ENCODE measurements around the gene RAB31.

Gene RAB31

DNA sequence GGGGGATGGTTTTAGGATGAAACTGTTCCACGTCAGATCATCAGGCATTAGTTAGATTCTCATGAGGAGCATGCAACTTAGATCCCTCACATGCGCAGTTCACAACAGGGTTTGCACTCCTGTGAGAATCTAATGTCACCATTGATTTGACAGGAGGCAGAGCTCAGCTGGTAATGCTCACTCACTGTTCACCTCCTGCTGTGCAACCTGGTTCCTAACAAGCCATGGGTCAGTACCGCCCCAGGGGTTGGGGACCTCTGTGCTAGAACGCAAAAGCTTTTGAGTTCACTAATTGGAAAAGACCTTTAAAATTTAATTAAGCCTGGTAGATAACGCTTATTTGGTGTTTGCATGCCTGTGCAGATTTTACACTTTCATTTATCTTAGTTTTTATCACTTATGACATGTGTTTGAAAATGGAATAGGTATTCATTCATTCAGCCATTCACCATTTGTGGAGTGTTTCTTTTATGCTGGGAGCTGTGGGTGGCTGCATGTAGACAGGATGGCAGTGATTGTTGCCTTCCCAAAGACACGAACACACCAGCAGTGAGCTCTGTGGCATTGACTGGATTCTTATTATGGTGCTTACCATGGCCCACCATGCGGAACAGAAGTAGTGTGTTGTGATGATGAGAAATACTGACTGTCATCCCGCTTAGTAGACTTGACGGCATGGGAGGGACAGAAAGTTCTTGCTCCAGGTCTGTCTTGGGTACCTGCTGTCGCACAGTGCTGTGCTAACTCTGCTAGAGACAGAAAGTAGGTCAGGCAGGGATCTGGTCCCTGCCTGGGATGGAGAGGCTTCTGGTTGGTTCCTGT, 6.4 kb downstream of the RAB31 start:
- DNase-seq: no peak

DNA sequence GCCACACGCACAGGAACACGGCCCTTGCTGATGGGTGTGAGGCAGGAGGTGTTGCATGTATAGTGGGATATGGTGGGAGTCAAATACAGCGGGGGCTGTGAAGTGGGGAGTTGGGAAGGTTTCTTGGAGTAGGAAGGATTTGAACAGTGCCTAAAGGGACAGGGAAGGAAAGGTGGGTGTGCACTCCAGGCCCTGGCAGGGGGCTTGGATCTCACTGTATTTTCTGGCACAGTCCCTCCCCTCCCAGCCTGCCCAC, 6.9 kb downstream of the RAB31 start:
- no peak for DNase-seq

DNA sequence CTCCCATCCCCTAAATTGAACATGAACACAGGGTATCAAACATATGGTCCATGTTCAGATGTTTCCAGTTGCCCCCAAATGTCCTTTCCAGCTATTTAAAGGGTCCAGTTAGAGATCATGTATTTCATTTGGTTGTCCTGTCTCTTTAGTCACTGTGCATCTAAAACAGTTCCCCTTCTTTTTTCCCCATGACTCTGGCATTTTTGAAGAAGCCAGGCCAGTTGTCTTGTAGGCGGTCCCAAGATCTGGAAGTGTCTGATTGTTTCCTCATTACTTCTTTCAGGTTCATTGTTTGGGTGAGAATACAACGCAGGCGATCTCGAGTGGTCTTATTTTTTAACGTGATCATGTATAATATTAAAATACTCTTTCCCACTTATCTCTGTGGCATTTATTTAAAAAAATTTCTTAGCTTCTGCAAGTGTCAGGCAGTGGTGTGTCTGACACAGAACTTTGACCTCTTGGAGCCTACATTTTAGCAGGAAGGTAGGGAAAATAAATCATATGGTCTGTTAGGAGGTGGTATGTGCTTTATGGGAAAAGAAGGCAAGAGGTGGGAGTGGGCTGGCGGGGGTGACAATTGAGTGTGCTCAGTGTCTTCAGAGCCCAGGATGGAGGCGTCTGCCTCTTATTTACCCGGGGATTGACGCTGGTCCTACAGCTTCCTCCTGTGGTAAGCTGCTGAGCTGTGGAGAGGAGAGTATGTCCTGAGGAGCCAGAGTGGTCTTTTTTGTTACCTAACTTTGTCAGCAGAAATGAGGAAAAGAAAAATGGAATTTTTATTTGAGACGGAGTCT, 8.1 kb downstream of the RAB31 start:
- no peak for DNase-seq

DNA sequence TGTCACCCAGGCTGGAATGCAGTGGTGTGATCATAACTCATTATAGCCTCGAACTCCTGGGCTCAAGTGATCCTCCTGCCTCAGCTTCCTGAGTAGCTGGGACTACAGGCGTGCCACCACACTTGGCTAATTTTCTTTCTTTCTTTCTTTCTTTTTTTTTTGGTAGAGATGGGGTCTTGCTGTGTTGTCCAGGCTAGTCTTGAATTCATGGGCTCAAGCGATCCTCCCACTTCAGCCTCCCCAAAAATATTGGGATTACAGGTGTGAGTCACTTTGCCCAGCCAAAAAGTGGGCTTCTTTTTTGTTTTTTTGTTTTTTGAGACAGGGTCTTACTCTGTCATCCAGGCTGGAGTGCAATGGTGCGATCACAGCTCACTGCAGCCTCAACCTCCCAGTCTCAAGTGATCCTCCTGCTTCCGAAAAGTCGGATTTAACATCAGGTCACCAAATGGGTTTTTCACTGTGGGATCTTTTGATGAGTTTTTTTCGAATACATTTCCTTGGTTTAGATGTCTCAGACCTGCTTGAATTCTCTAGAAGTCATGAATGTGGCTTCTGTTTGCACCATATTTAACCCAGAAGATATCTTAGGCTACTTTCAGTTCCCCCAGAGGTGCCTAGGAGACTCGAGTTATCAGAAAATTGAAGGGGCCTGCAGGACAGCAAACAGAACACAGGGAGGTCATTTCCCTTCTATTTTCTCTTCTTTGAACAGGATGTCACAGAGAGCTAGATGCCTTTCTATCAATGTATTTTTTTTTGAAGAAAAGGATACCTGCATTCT, 8.9 kb downstream of the RAB31 start:
- DNase-seq: no peak

DNA sequence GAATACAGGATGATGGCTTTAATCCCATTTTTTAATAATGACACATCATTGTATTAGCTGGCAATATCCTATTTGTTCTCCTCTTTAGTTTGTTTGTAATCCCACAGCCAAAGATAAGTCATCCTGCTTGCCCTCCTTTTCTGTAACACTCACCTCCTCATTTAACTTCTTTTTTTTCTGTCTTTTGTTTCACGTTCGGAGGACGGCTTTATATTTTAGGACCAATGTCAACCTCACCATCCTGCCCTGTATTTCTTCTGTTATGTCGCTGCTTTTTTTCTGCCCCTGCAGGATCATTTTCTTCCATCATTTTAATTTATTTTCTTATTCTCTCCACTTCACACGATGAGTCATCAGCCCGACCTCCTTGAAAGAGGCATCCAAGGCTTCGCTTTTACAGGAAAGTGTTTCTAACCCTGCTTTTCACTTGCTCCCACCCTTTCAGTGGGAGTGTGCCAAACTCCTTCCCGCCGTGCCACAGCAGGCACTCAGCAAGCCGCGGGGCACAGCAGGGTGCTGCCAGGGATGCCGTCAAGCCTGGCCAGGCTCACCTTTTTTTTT, 11.4 kb downstream of the RAB31 start:
- peak; percentile 30 to 69 for DNase-seq

DNA sequence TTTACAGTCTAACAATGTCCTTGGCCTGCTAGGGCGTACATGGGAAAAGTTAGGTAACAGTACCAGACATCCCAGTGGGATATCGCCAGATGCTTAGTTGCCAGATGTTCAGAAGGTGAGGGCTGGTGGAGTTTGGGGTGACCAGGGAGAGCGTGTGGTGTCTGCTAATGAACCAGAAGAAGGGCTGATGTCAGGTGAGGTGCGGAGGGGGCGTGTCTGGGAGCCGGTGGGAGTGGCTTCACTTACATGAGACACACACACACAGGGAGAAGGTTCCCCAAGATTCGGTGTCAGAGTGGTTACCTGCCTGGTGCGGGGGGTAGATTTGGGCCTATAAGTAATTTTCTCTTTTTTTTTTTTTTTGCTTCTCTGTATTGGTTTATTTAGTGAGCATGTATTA, 12.2 kb downstream of the RAB31 start:
- no peak for DNase-seq

DNA sequence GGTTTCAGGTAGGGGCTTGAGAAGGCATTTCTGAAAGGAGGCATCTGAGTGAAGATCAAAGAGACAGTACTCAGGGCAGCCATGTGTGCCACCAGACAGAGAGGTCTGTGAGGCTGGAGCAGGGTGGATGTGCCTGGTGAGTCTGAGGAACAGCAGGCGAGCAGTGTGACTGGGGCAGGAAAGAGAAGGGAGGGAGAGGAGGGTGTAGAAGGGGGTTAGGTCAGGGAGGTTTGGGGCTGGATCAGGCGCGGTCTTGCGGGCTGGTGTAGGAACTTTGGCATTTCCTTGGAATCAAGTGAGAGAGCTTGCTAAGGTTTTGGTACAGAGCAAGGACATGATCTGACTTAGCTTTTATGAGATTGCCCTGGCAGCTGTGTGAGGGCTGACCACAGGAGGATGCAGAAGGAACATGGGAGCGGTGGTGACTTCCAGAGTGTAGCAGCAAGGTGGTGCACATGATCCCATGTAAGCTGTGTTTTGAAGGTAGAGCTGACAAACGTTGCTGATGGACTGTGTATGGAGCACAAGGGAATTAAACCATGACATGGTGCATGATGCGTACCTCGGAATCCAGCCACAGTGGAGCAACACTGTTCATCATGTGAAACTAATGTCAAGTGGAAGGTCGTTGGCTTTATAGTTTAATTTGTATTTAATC, 13.9 kb downstream of the RAB31 start:
- no peak for DNase-seq

DNA sequence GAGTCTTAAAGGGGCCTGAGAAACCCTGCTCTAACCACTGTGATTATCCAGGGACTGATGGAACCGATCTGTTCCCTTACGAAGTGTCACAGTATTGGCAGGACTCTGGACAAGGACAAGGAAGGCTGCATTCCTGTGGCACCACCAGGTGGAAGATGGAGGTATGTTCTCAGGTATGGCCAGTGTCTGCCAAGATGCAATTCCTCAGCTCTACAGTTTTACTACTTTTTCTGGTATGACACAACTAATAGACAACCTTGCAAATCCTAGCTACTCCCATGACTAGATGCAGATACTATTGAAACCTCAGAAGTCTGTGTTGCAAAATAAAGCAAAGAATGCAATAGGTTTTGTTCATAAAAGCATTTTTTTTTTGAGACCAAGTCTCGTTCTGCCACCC, 14.6 kb downstream of the RAB31 start:
- peak in 1 of 2 experiments; percentile 7 for DNase-seq

DNA sequence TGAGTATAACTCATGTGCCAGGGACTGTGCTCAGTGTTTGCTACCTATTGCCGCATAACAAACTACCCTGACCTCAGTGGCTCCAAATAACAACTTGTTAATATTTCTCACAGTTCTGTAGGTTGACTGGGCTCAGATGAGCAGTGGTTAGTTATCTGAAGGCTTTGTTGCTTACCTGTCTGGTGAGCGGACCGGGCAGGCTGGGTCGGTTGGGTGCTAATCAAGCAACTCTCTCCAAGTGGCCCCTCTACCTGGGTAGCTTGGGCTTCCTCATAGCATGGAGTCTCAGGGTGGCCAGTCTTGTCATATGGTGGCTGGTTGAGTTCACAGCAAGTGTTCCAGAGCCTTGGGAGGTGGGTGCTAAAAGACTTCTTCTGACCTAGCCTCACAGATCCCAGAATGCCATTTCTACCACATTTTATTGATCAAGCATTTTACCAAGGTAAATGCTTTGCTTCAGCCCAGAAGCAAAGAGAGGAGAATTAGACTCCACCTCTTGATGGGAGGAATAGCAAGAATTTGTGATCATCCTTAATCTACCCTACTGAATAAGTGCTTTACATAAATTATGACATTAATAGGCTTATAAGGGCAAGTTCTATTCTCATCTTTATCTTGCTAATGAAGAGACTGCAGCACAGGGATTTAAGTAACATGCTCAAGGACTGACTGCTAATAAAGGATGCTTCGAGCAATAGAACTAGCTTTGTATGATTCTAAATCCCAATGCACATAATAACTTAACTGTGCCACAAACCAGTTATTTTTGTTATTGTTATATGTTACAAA, 16.9 kb downstream of the RAB31 start:
- no peak for DNase-seq

DNA sequence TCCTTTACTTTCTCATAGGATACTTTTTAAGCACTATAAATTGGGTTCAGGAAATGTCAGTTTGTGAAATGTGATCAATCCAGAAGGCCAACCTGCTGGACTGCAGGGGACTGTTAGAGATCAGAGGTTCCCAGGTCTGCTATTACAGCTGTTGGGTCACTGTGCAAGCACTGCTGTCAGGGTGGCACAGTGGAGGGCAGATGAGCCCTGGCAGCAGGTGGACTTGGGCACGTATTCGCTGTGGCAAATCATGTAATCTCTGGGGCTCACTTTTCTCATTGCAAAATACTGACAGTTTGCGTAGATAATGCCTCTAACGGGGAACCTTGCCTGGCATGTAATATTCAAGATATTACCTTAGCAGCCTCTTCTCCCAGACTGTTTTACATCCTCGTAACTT, 18.1 kb downstream of the RAB31 start:
- DNase-seq: no peak

DNA sequence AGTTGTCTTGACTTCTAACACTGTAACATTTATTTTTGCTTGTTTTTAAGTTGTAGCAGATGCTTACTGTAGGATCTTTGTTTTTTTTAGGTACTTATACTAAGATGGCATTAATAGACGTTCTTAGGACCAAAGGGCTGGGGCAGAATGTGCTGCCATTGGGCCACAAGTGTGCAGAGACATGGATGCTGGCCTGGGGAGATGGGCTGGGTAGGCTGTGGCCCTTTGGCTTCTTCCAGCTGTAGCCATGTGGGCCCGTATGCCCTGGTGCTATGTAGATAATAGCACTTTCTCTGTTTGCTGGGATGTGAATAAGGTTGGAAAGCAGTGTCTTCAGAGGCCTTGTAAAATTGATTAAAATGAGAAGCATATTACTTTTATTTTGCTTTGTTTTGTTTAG, 18.8 kb downstream of the RAB31 start:
- DNase-seq: no peak

DNA sequence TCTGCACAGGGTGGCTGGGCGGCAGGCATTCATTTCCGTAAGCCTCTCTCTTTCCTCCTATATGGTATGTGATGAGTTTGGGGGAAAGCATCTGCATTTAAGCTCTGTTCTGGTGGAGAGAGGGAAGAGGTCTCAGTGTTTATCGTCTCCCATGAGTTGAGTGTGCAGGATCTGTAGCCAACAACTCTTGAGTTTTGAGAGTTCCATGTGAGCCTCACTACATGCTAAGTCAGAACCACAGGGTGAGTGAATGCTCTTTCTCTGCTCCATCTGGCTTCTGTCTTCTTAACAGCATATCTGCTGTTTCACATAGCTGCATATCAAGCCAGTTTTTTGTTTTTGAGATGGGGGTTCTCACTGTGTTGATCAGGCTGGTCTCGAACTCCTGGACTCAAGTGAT, 22.7 kb downstream of the RAB31 start:
- DNase-seq: no peak

DNA sequence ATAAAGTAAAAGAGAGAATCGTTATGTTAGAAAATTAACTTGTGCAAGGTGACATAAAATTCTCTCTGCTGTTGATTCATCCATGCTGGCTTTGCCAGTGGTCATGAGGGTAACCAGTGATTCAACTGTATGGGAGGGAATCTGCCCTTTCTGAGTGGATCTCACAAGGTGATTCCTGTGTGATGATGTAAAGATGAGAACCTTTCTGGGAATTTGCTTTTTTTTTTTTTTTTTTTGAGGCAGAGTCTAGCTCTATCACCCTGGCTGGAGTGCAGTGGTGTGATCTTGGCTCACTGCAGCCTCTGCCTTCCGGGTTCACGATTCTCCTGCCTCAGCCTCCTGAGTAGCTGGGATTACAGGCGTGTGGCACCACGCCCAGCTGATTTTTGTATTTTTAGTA, 23.3 kb downstream of the RAB31 start:
- DNase-seq: no peak

DNA sequence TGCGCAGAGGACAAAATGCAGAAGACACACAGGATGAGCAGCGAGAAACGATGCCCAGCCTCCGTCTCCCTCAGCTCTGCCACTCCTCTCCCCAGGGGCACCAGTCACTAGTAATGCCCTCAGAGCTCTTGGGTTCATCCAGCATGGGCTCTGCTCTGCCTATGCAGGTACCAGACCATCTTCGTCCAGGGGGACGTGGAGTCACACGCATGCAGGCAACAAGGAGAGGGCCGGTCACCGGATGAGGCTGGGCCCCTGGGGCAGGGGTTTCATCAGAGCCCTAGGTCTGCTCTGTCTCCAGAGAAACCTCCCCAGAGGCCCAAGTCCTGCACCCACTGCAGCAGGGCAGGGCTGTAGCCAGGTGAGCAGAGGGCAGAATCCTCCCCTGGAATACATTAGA, 23.9 kb downstream of the RAB31 start:
- no peak for DNase-seq

DNA sequence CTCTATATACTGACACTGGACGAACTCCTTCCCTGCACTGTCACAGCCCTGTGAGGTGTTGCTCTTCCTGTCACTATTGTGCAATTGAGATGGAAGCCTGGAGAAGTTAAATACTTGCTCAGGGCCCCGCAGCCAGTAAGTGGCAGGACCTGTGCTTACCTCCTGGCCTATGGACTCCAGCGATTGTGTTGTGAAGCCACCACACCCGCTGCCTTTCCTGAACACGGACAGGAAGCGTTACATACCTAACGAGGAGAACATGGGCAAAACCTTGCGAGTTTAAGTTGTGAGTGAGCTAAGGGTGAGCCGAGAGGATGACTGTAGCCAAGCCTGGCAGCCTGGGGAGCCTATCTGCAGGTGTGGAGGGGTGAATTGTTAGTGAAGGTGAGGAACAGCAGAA, 26.1 kb downstream of the RAB31 start:
- no peak for DNase-seq

DNA sequence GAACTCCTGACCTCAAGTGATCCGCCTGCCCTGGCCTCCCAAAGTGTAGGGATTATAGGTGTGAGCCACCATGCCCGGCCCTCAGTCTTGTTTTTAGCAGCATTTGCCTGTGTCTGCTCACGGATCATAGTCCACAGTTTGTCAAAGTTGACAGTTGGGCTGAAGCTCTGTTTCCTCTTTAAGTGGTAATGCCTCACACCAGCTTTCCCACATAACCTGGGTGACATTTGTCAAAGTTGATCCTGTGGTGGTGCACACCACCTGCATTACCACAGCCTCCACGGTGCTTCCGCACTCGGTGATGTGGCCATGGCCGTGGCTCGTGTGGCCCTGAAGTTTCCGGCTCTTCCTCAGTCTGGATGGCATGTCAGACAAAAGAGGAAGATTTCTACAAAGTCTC, 27.1 kb downstream of the RAB31 start:
- DNase-seq: no peak

DNA sequence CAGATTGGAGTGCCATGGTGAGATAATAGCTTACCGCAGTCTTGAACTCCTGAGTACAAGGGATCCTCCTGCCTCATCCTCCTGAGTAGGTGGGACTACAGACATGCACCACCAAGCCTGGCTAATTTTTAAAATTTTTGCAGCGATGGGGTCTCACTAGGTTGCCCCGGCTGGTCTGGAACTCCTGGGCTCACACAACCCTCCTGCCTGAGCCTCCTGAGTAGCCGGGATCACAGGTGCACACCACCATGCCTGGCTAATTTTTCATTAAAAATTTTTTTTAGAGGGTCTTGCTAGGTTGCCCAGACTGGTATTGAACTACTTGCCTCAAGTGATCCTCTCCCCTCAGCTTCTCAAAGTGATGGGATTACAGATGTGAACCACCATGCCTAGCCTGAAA, 27.8 kb downstream of the RAB31 start:
- no peak for DNase-seq

DNA sequence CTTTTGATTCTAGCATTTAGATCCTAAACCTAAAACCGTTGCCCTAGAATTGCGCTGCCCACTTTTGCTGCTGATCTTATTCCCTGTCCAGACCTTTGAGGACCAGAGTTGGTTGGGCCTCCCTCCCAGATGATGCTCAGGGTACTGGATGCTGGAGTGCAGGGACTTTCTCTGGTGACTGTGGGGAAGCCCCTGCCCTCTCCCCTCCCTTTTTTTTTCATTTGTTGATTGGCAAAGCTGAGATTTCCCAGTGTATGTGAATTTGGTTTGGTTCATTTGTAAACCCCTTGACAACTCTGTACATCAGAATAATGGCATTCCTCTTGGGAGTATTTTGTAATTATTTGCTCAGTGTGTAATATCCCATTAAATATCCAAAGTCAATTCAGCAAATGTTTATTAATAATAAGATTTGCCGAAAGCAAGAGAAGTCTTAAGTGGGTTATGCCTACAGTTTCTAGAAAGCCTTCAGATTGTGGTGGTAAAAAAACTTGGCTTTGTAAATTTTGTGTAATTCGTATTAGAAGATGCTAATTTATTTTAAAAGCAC, 28.3 kb downstream of the RAB31 start:
- DNase-seq: no peak

DNA sequence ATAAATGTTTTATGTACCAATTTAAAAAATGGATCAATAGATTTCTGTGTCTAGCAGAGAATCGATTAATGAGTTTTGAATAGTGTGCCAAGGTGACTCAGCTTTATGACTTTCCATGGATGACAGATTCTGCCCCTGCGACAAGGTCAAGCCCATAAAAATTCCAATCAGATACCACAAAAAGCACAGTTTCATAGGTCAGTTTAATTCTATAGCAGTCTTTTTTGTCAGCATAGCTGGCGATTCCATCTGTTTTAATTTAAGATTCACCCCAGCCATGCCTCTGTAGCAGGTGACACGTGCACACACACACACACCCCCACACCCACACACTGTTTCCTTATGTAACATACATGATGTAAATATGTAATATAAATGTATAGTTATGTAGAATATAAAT, 28.9 kb downstream of the RAB31 start:
- DNase-seq: no peak

DNA sequence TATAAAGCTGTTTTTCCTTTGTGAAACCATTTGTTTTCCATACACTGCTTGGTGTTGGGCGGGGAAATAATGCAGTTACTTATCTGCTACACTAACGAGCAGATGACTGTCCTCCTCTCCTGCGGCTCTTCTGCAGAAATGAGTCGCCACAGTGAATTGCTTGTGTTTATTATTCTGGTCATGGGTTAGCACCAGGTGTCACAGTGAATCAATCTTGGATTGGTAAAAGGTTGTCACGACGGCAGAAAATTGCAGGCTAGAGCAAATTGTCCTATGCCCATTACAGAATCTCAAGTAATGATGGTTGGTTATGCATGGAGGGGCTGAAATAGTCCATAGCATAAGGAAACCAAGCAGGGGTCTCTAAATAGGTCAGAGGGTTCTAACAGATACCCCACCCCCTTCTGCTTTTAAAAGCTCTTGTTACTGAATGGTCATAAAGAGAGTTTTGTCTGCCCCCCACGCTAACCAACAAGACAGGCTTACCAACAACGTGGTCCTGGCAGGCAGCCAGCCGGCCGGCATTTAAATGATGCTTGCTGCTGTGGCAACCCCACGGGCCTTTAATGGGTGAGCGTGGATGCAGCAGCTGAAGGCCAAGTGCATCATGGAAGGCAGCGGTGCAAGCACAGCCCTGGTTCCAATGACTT, 29.5 kb downstream of the RAB31 start:
- DNase-seq: peak; percentile 88 to 94

DNA sequence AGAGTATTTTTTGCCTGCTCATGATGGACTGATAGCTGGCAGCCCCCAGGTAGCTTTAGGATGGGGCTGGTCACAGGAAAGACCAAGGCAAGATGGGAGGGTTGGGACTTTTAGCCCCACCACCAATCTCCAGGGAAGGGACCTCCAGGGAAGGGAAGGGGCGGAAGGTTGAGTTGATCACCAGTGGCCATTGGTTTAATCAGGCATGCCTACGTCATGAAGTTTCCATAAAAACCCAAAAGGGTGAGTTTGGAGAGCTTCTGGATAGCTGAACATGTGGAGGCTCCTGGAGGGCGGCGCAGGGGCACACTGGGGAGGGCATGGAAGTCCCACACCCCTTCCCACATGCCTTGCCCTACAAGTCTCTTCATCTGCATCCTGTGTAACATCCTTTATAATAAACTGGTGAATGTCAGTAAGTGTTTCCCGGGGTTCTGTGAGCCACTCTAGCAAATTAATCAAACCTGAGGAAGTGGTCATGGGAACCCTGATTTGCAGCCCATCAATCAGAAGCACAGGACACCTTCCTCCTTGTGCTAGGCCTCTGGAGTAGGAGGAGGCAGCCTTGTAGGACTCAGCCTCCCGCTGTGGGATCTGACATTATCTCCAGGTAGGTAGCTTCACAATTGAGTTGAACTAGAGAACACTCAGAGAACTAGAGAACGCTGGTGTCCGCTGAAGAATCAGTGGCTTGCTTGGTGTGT, 30.3 kb downstream of the RAB31 start:
- DNase-seq: no peak
